ENCODE results near the gene SPACA7. TPM values are rescaled to one million over a fixed set of nuclear protein-coding genes. Genes with fewer than 3 reads are reported as not detected.
"Not testable (repeated sequence)": the region's sequence is repeated elsewhere in the genome, so short reads cannot be mapped to it uniquely, and the experiment has no call there.

The SPACA7 gene
- total RNA-seq, 1 donor from 2014 or later = not detected

- no peak overlapping the region for H3K4me3 ChIP-seq (ENCODE audit: low read depth, low read length)
- TF ChIP-seq CTCF (conservative IDR thresholded peaks at IDR 0.05; ENCODE audit: low read depth, low read length) = no peak
- no peak for DNase-seq (ENCODE audit: low read depth)
These were observed 40.5 kb downstream of the SPACA7 start for GRCh38 chr13:112416647-112417046.

GRCh38 chr13:112417079-112417478 lies 40.9 kb downstream of the SPACA7 start:
- DNase-seq (ENCODE audit: low read depth) = no peak
- H3K4me3 ChIP-seq (ENCODE audit: low read depth, low read length) = no peak overlapping the region
- no peak for TF ChIP-seq CTCF (conservative IDR thresholded peaks at IDR 0.05; ENCODE audit: low read depth, low read length)

- no peak overlapping the region for H3K4me3 ChIP-seq (ENCODE audit: low read depth, low read length)
- DNase-seq (ENCODE audit: low read depth) = no peak
- no peak for TF ChIP-seq CTCF (conservative IDR thresholded peaks at IDR 0.05; ENCODE audit: low read depth, low read length)
These were observed 47.9 kb downstream of the SPACA7 start for GRCh38 chr13:112424098-112424497.

GRCh38 chr13:112428704-112429103 lies 52.5 kb downstream of the SPACA7 start:
- H3K4me3 ChIP-seq (ENCODE audit: low read depth, low read length) = no peak overlapping the region

GRCh38 chr13:112431734-112432133 lies 55.6 kb downstream of the SPACA7 start:
- H3K4me3 ChIP-seq (ENCODE audit: low read depth, low read length) = no peak overlapping the region
- TF ChIP-seq CTCF (conservative IDR thresholded peaks at IDR 0.05; ENCODE audit: low read depth, low read length) = no peak
- DNase-seq (ENCODE audit: low read depth) = no peak

More at GRCh38 chr13:112428704-112429103, 52.5 kb downstream of the SPACA7 start:
- TF ChIP-seq CTCF (conservative IDR thresholded peaks at IDR 0.05; ENCODE audit: low read depth, low read length) = no peak
- no peak for DNase-seq (ENCODE audit: low read depth)

GRCh38 chr13:112432734-112433133 lies 56.6 kb downstream of the SPACA7 start:
- not testable (repeated sequence) for DNase-seq (ENCODE audit: low read depth); H3K4me3 ChIP-seq (ENCODE audit: low read depth, low read length)

GRCh38 chr13:112433517-112433916 lies 57.4 kb downstream of the SPACA7 start:
- not testable (repeated sequence) for H3K4me3 ChIP-seq (ENCODE audit: low read depth, low read length); DNase-seq (ENCODE audit: low read depth)

- no peak for TF ChIP-seq CTCF (conservative IDR thresholded peaks at IDR 0.05; ENCODE audit: low read depth, low read length)
- DNase-seq (ENCODE audit: low read depth) = no peak
- no peak overlapping the region for H3K4me3 ChIP-seq (ENCODE audit: low read depth, low read length)
These were observed 57.9 kb downstream of the SPACA7 start for GRCh38 chr13:112434032-112434431.
